Measurements from ENCODE around the gene GRIK4.

The GRIK4 gene

GRCh38 chr11:120899720-120900119, 388.2 kb downstream of the GRIK4 start:
- TF ChIP-seq CTCF (IDR thresholded peaks at IDR 0.05; ENCODE audit: insufficient read depth, low read depth, low read length, missing control alignments), result no peak
- DNase-seq (ENCODE audit: low read depth), result no peak
- H3K4me3 ChIP-seq (ENCODE audit: low read length), result no peak overlapping the region

- peak; percentile 5 for DNase-seq (ENCODE audit: low read depth)
- no peak for TF ChIP-seq CTCF (IDR thresholded peaks at IDR 0.05; ENCODE audit: insufficient read depth, low read depth, low read length, missing control alignments)
Observed at GRCh38 chr11:120900643-120901042, 389.1 kb downstream of the GRIK4 start.

GRCh38 chr11:120903686-120904085, 392.1 kb downstream of the GRIK4 start:
- no peak overlapping the region for H3K4me3 ChIP-seq (ENCODE audit: low read length)
- no peak for DNase-seq (ENCODE audit: low read depth)
- TF ChIP-seq CTCF (IDR thresholded peaks at IDR 0.05; ENCODE audit: insufficient read depth, low read depth, low read length, missing control alignments), result no peak

More at GRCh38 chr11:120900643-120901042, 389.1 kb downstream of the GRIK4 start:
- no peak overlapping the region for H3K4me3 ChIP-seq (ENCODE audit: low read length)

- no peak for TF ChIP-seq CTCF (IDR thresholded peaks at IDR 0.05; ENCODE audit: insufficient read depth, low read depth, low read length, missing control alignments)
- no peak overlapping the region for H3K4me3 ChIP-seq (ENCODE audit: low read length)
- peak; percentile 63 for DNase-seq (ENCODE audit: low read depth)
Observed at GRCh38 chr11:120904116-120904515, 392.6 kb downstream of the GRIK4 start.

- no peak for DNase-seq (ENCODE audit: low read depth)
- H3K4me3 ChIP-seq (ENCODE audit: low read length), result no peak overlapping the region
- TF ChIP-seq CTCF (IDR thresholded peaks at IDR 0.05; ENCODE audit: insufficient read depth, low read depth, low read length, missing control alignments), result no peak
Observed at GRCh38 chr11:120906766-120907165, 395.2 kb downstream of the GRIK4 start.

GRCh38 chr11:120907971-120908370, 396.4 kb downstream of the GRIK4 start:
- no peak for TF ChIP-seq CTCF (IDR thresholded peaks at IDR 0.05; ENCODE audit: insufficient read depth, low read depth, low read length, missing control alignments)
- no peak overlapping the region for H3K4me3 ChIP-seq (ENCODE audit: low read length)
- no peak for DNase-seq (ENCODE audit: low read depth)

GRCh38 chr11:120908461-120909181, 397.1 kb downstream of the GRIK4 start:
- TF ChIP-seq CTCF (IDR thresholded peaks at IDR 0.05; ENCODE audit: insufficient read depth, low read depth, low read length, missing control alignments), result no peak
- DNase-seq (ENCODE audit: low read depth), result peak; percentile 31
- H3K4me3 ChIP-seq (ENCODE audit: low read length), result no peak overlapping the region
